ENCODE results near the gene ETV2.

The ETV2 gene

DNA sequence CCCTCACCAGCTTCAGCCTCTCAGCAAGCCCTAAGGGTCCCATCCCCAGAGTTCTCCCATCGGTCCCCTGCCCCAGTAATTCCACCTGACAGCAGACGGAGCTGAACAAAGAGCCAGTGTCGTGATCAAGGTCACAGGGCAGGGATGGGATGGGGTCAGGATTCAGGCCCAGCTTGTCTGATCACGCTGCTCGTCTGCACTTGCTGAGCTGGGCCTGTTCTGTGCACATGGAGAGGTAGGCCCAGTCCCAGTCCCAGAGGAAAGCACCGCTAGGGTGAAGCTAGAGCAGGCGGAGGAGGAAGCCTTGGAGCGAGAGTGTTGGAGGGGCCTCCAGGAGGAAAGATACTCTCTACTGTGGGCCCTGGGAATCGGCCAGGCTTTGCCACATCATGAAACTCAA, 19.8 kb upstream of the ETV2 start:
- no peak for TF ChIP-seq Cebpa-rat (IDR thresholded peaks at IDR 0.05)
- no peak overlapping the region for H3K4me2 ChIP-seq
- peak overlapping the region in 3 of 11 experiments; percentile 18 to 44 (median 34); a peak in 1 of 22 replicates for H3K9ac ChIP-seq
- no peak overlapping the region for H3K4me3 ChIP-seq
- no peaks in the 10 kb centered on the region for H3K9me3 ChIP-seq (replicated peaks in 1 of 11)
- no peaks in the 10 kb centered on the region for H3K4me1 ChIP-seq
- no peaks in the 10 kb centered on the region; a peak in 1 of 22 replicates for H4K20me1 ChIP-seq
- no peaks in the 10 kb centered on the region for H3K27me3 ChIP-seq
- peaks cover 7 to 63% (median 42%) of the 10 kb centered on the region in 11 experiments; a peak in 19 of 22 replicates for H3K36me3 ChIP-seq
- H3K27ac ChIP-seq, result no peak overlapping the region

DNA sequence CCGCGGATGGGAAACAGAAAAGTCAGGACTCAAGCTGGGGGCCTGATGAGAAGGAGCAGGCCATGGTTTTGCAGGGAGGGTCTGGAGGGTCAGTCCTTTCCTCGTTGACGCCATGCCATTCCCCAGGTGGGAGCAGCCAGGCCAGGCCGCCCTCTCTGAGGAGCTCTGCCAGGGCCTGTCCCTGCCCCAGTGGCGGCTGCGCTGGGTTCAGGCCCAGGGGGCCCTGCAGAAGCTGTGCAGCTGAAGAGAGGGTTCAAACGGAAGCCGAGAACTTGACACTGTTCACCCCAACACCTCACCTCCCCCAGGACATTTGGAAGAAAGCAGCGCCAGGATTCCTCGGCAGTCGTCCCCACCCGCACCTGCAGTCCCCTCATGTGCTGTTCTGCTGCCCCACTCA, 18.8 kb upstream of the ETV2 start:
- Histone ChIP-seq H3K4me3 (no peak overlapping the region), H3K4me2 (no peak overlapping the region), H3K9ac (peak overlapping the region in 1 of 11 experiments; percentile 7; a peak in 2 of 22 replicates), H3K9me3 (replicated peaks in 1 of 11) (no peaks in the 10 kb centered on the region), H3K27me3 (no peaks in the 10 kb centered on the region), H3K4me1 (peaks cover 2 to 6% (median 4%) of the 10 kb centered on the region in 10 experiments), H3K27ac (no peak overlapping the region), H4K20me1 (no peaks in the 10 kb centered on the region; a peak in 1 of 22 replicates), H3K36me3 (peaks cover 7 to 52% (median 32%) of the 10 kb centered on the region in 11 experiments; a peak in 19 of 22 replicates)
- TF ChIP-seq Cebpa-rat (IDR thresholded peaks at IDR 0.05), result no peak

DNA sequence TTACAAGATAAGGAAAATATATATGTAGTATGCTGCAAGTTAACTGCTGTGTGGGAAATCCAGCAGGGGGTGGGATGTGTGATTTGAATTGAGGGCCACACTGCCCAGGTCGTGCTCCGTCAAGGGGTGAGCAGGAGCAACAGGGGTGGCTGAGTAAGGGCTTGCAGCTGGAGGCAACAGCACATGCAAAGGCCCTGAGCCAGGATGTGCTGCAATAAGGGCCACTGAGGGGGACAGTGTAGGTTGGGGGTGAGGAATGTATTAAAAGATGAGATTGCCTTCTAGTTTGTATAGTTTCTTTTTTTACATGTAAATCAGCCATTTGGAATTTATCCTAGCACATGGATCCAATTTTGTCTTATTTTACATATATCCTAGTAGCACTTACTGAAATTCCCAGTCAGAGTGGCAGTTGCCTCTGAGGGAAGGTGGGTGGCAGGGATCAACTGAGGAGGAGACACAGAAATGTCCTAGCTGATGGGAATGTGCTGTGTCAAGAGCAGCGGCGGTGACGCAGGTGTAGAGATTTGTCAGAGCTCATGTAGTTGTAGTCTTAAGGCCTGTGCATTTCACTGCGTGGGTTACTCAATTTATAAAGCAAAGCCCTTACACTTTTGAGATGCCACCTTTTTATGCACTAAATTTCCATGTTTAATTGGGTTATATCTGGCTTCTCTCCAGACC, 18.1 kb upstream of the ETV2 start:
- Histone ChIP-seq H3K36me3 (peaks cover 7 to 45% (median 29%) of the 10 kb centered on the region in 11 experiments; a peak in 19 of 22 replicates), H3K4me1 (peaks cover 6 to 11% (median 10%) of the 10 kb centered on the region in 10 experiments), H3K9me3 (replicated peaks in 1 of 11) (no peaks in the 10 kb centered on the region), H3K9ac (peak overlapping the region in 1 of 11 experiments; percentile 7; a peak in 1 of 22 replicates), H3K27me3 (no peaks in the 10 kb centered on the region), H3K4me2 (no peak overlapping the region), H4K20me1 (no peaks in the 10 kb centered on the region; a peak in 1 of 22 replicates), H3K4me3 (no peak overlapping the region), H3K27ac (no peak overlapping the region)
- no peak for TF ChIP-seq Cebpa-rat (IDR thresholded peaks at IDR 0.05)

DNA sequence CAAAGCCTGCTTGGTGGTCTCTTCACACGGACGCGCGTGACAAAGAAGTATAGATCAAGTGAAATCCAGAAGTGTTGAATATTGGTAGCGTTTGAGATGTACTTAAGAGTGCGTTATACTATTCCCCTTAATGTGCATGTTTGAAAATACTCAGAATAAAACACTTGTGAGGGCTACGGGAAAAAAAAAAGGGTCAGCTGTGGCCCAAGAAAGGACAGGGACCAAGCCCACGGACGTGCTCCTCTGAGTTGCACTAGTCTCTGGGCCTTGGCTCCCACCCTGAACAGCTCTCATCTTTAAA, 13.3 kb upstream of the ETV2 start:
- H3K36me3 ChIP-seq, result peaks cover 29 to 36% (median 32%) of the 10 kb centered on the region in 11 experiments
- H4K20me1 ChIP-seq, result peaks cover 0 to 11% (median 0%) of the 10 kb centered on the region in 11 experiments; a peak in 2 of 22 replicates
- H3K4me2 ChIP-seq, result peak overlapping the region; percentile 79 to 94 (median 89)
- H3K27me3 ChIP-seq, result no peaks in the 10 kb centered on the region
- H3K9ac ChIP-seq, result peak overlapping the region; percentile 85 to 95 (median 93)
- peaks cover 19 to 29% (median 23%) of the 10 kb centered on the region in 10 experiments for H3K4me1 ChIP-seq
- H3K4me3 ChIP-seq, result peak overlapping the region; percentile 84 to 99 (median 93)
- no peaks in the 10 kb centered on the region for H3K9me3 ChIP-seq (replicated peaks in 1 of 11)
- TF ChIP-seq Cebpa-rat (IDR thresholded peaks at IDR 0.05), result no peak
- peak overlapping the region; percentile 74 to 89 (median 85) for H3K27ac ChIP-seq

DNA sequence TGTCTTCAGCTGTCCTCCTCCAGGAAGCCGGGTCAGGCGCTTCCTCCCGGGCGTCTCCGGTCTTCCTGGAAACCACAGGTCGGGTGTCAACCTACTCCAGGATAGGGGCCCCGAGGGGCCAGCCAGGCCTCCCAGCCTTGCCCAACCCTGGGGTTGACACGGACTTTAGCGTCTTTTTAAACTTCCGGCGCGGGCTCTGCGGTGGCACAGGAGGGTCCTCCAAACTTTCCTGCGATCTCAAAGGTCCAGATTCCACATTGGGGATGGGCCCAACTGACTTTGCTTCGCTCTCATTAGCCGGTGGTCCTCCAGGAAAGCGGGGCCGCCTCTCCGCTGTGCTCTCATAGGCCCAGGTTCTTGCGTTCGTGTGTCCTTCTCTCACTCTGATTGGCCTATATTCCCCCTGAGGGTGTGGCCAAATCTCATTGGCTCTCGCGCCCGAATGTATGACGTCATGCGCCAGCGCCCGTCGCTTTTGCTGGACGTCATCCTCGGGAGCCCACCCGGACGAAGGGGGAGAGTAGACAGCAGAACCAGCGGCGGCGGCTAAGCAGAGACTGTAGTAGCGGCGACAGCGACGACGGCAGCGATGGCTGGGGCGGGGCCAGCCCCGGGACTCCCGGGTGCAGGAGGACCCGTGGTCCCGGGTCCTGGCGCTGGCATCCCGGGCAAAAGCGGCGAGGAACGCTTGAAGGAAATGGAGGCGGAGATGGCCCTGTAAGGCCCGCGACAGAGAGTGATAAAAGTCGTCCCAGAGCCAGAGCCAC, 12.8 kb upstream of the ETV2 start, which contains the start of gene RBM42:
Gene RBM42 (plus strand): TSS at position 472 of the 767 bp plus-strand sequence. CDS start 118 bp downstream, at position 590.
- peaks cover 19 to 29% (median 23%) of the 10 kb centered on the region in 10 experiments for H3K4me1 ChIP-seq
- H3K27me3 ChIP-seq, result no peaks in the 10 kb centered on the region
- H3K36me3 ChIP-seq, result peaks cover 35 to 40% (median 37%) of the 10 kb centered on the region in 11 experiments
- H3K9ac ChIP-seq, result peak within 1 kb of the TSS; percentile 87 to 95 (median 93)
- peak within 1 kb of the TSS; percentile 84 to 99 (median 93) for H3K4me3 ChIP-seq
- 0 out of 22 replicates have a peak, but pooled peaks of 1 of the 11 experiments have one; percentile 25 for TF ChIP-seq Cebpa-rat (IDR thresholded peaks at IDR 0.05)
- no peaks in the 10 kb centered on the region for H3K9me3 ChIP-seq (replicated peaks in 1 of 11)
- peaks cover 0 to 14% (median 0%) of the 10 kb centered on the region in 11 experiments; a peak in 4 of 22 replicates for H4K20me1 ChIP-seq
- H3K4me2 ChIP-seq, result peak within 1 kb of the TSS; percentile 86 to 98 (median 96)
- peak within 1 kb of the TSS; percentile 76 to 90 (median 86) for H3K27ac ChIP-seq

DNA sequence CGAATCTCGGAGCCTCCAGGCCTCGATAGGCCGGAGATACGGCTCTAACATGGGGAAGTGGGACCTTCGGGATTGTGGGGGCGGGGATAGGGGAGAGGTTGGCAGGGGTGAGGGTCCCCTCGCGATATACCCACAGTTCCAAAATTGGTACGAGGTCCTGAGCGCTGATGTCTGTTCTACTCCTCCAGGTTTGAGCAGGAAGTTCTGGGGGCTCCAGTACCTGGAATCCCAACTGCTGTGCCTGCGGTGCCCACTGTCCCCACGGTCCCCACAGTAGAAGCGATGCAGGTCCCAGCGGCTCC, 12.3 kb upstream of the ETV2 start:
- no peaks in the 10 kb centered on the region for H3K27me3 ChIP-seq
- H3K4me2 ChIP-seq, result peak overlapping the region; percentile 86 to 98 (median 96)
- H3K9ac ChIP-seq, result peak overlapping the region; percentile 87 to 95 (median 93)
- H3K27ac ChIP-seq, result peak overlapping the region; percentile 76 to 90 (median 85)
- peaks cover 0 to 19% (median 0%) of the 10 kb centered on the region in 11 experiments; a peak in 4 of 22 replicates for H4K20me1 ChIP-seq
- peak overlapping the region; percentile 84 to 99 (median 93) for H3K4me3 ChIP-seq
- peaks cover 19 to 29% (median 23%) of the 10 kb centered on the region in 10 experiments for H3K4me1 ChIP-seq
- TF ChIP-seq Cebpa-rat (IDR thresholded peaks at IDR 0.05), result no peak
- no peaks in the 10 kb centered on the region for H3K9me3 ChIP-seq (replicated peaks in 1 of 11)
- H3K36me3 ChIP-seq, result peaks cover 40 to 45% (median 42%) of the 10 kb centered on the region in 11 experiments

DNA sequence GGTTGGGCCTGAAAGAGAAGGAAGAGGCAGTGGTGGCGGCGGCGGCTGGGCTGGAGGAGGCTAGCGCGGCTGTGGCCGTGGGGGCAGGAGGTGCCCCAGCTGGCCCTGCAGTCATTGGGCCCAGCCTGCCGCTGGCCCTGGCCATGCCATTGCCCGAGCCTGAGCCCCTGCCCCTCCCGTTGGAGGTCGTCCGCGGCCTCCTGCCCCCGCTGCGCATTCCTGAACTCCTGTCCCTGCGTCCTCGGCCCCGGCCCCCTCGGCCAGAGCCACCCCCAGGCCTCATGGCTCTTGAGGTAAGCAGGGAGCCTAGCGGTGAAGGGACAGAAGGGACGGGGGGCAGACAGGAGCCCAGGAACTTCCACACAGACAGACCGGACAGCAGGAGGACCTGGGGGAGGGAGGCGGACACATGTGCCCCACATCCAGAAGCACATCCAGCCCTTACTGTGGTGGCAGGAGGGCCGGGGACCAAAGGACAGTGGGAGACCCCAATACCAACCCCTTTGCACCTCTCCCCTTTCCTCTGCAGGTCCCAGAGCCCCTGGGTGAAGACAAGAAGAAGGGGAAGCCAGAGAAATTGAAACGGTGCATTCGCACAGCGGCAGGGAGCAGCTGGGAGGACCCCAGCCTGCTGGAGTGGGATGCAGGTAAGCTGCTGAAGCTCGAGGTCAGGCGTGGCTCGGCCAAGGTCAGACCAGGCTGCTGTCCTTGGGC, 7.7 kb upstream of the ETV2 start:
- H3K9ac ChIP-seq, result peak overlapping the region in 1 of 11 experiments; percentile 20; a peak in 2 of 22 replicates
- peaks cover 0 to 32% (median 0%) of the 10 kb centered on the region in 11 experiments; a peak in 6 of 22 replicates for H4K20me1 ChIP-seq
- H3K27ac ChIP-seq, result no peak overlapping the region
- H3K9me3 ChIP-seq (replicated peaks in 1 of 11), result no peaks in the 10 kb centered on the region
- no peak overlapping the region for H3K4me3 ChIP-seq
- no peak for TF ChIP-seq Cebpa-rat (IDR thresholded peaks at IDR 0.05)
- H3K27me3 ChIP-seq, result no peaks in the 10 kb centered on the region
- H3K4me1 ChIP-seq, result peaks cover 8 to 21% (median 13%) of the 10 kb centered on the region in 10 experiments
- no peak overlapping the region for H3K4me2 ChIP-seq
- H3K36me3 ChIP-seq, result peaks cover 82 to 89% (median 85%) of the 10 kb centered on the region in 11 experiments

DNA sequence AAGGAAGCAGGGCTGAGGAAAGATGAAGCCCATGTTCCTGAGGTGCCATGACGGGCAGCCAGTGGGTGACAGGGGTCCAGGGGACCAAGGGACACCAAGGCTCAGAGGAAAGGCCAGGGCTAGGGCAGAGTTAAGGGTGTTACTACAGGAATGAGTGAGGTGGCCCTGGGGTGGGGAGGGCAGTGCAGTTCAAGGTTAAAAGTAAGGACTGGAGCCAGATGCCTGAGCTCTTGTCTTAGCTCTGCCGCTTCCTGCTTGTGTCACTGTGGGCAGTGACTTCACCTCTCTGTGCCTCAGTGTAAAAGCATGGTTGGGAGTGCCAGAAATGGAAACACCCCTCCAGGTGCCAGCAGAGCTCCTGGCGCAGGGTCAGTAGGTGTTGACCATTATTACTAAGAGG, 4.9 kb upstream of the ETV2 start:
- H3K4me2 ChIP-seq, result no peak overlapping the region
- H3K27ac ChIP-seq, result no peak overlapping the region
- peaks cover 0 to 32% (median 0%) of the 10 kb centered on the region in 11 experiments; a peak in 6 of 22 replicates for H4K20me1 ChIP-seq
- H3K9me3 ChIP-seq (replicated peaks in 1 of 11), result no peaks in the 10 kb centered on the region
- peaks cover 5 to 10% (median 8%) of the 10 kb centered on the region in 10 experiments for H3K4me1 ChIP-seq
- no peak overlapping the region for H3K9ac ChIP-seq
- H3K4me3 ChIP-seq, result no peak overlapping the region
- no peaks in the 10 kb centered on the region for H3K27me3 ChIP-seq
- peaks cover 68 to 69% (median 69%) of the 10 kb centered on the region in 11 experiments for H3K36me3 ChIP-seq
- TF ChIP-seq Cebpa-rat (IDR thresholded peaks at IDR 0.05), result no peak

All from BLaER1 treated with 17β-estradiol and CSF1 and Interleukin-3, amounts not matched to agents 10 nM and 100 nM (cell line).